ENCODE data around the gene KDM4B.

Gene KDM4B

GRCh38 chr19:5041913-5042187 lies 72.9 kb downstream of the KDM4B start:
- Histone ChIP-seq H3K9me3 (no peaks in the 10 kb centered on the region), H3K4me1 (peaks cover 20% of the 10 kb centered on the region), H3K4me3 (ENCODE audit: low read depth, low read length) (no peak overlapping the region), H3K36me3 (peaks cover 16% of the 10 kb centered on the region), H3K27me3 (no peaks in the 10 kb centered on the region)
- DNase-seq = no peak
- no peak for TF ChIP-seq CTCF (IDR thresholded peaks at IDR 0.05; ENCODE audit: low read depth, low read length)

GRCh38 chr19:5042556-5042955 lies 73.6 kb downstream of the KDM4B start:
- TF ChIP-seq CTCF (IDR thresholded peaks at IDR 0.05; ENCODE audit: low read depth, low read length) = no peak
- Histone ChIP-seq H3K4me3 (ENCODE audit: low read depth, low read length) (no peak overlapping the region), H3K4me1 (peaks cover 13% of the 10 kb centered on the region), H3K36me3 (peaks cover 16% of the 10 kb centered on the region), H3K9me3 (no peaks in the 10 kb centered on the region), H3K27me3 (no peaks in the 10 kb centered on the region)
- DNase-seq = no peak

- H3K4me1 ChIP-seq = peaks cover 7% of the 10 kb centered on the region
- DNase-seq = no peak
- no peaks in the 10 kb centered on the region for H3K27me3 ChIP-seq
- no peak overlapping the region for H3K4me3 ChIP-seq (ENCODE audit: low read depth, low read length)
- peaks cover 15% of the 10 kb centered on the region for H3K36me3 ChIP-seq
- no peak for TF ChIP-seq CTCF (IDR thresholded peaks at IDR 0.05; ENCODE audit: low read depth, low read length)
- no peaks in the 10 kb centered on the region for H3K9me3 ChIP-seq
These were observed 76.1 kb downstream of the KDM4B start for GRCh38 chr19:5045029-5045428.

- Histone ChIP-seq H3K36me3 (peaks cover 6% of the 10 kb centered on the region; the same call in 1 of the 2 replicates), H3K9me3 (no peaks in the 10 kb centered on the region), H3K4me3 (ENCODE audit: low read depth, low read length) (no peak overlapping the region), H3K4me1 (peaks cover 7% of the 10 kb centered on the region), H3K27me3 (no peaks in the 10 kb centered on the region)
- TF ChIP-seq CTCF (IDR thresholded peaks at IDR 0.05; ENCODE audit: low read depth, low read length) = no peak
- DNase-seq = no peak
These were observed 77.0 kb downstream of the KDM4B start for GRCh38 chr19:5045956-5046338.

- Histone ChIP-seq H3K36me3 (peaks cover 4% of the 10 kb centered on the region; the same call in 1 of the 2 replicates), H3K9me3 (no peaks in the 10 kb centered on the region), H3K27me3 (no peaks in the 10 kb centered on the region), H3K4me1 (peaks cover 7% of the 10 kb centered on the region), H3K4me3 (ENCODE audit: low read depth, low read length) (no peak overlapping the region)
- no peak for TF ChIP-seq CTCF (IDR thresholded peaks at IDR 0.05; ENCODE audit: low read depth, low read length)
- no peak for DNase-seq
These were observed 77.6 kb downstream of the KDM4B start for GRCh38 chr19:5046339-5047039.

GRCh38 chr19:5047251-5047935 lies 78.5 kb downstream of the KDM4B start:
- peaks cover 7% of the 10 kb centered on the region for H3K4me1 ChIP-seq
- no peaks in the 10 kb centered on the region for H3K27me3 ChIP-seq
- DNase-seq = no peak
- H3K36me3 ChIP-seq = peaks cover 4% of the 10 kb centered on the region; the same call in 1 of the 2 replicates
- H3K9me3 ChIP-seq = no peaks in the 10 kb centered on the region
- no peak for TF ChIP-seq CTCF (IDR thresholded peaks at IDR 0.05; ENCODE audit: low read depth, low read length)
- H3K4me3 ChIP-seq (ENCODE audit: low read depth, low read length) = no peak overlapping the region

All from BE2C (cell line).